PC-9 (cell line): Measurements from ENCODE around the gene BBIP1. TPM values are rescaled to one million over a fixed set of nuclear protein-coding genes. Genes with fewer than 3 reads are reported as not detected.
A peak's percentile ranks its signal among the peaks of the same experiment; 100 is the strongest.

Source experiments
- BruUV-seq: library from RNA; stranded (reverse); fragments of 400-500 nt; replicated peaks from 2 replicates; lab custom pipeline; 2021; lab: Mats Ljungman, UMichigan
- CTCF ChIA-PET: fragments of 300-600 bp; sonication (Branson Sonifier 250); formaldehyde crosslinking; loops from one replicate; lab custom pipeline; 2022; ENCODE audit warnings: antibody characterized with exemption; lab: Charles Lee
- POLR2A ChIA-PET: fragments of 300-600 bp; sonication (Branson Sonifier 250); formaldehyde crosslinking; loops from one replicate; lab custom pipeline; 2022; ENCODE audit warnings: antibody characterized with exemption; ENCODE audit not compliant: unreplicated experiment; lab: Charles Lee
- DNase-seq, 2 experiments: peaks; one replicate each; pipeline versions ENCODE4 v3.0.0 to v3.0.0-alpha.2; 2015 to 2022; ENCODE audit warnings: mixed read lengths in 1 of 2
- H2AFZ ChIP-seq: fragments of 200-600 bp; sonication (generic); 2 replicates; pipeline ENCODE4 v1.8.1; 2017; ENCODE audit warnings: antibody characterized with exemption
- H3F3A ChIP-seq: fragments of 200-600 bp; sonication (generic); 2 replicates; pipeline ENCODE4 v1.8.1; 2017; ENCODE audit warnings: antibody characterized with exemption, mild to moderate bottlenecking, low read depth; ENCODE audit not compliant: insufficient read depth
- H3K27ac ChIP-seq: fragments of 200-600 bp; sonication (generic); 2 replicates; pipeline ENCODE4 v1.6.1; 2016; ENCODE audit warnings: mixed run types
- H3K27me3 ChIP-seq: fragments of 200-600 bp; sonication (generic); 2 replicates; pipeline ENCODE4 v1.6.1; 2016; ENCODE audit warnings: low read depth, mixed run types; ENCODE audit not compliant: insufficient read depth
- H3K36me3 ChIP-seq: fragments of 200-600 bp; sonication (generic); 2 replicates; pipeline ENCODE4 v1.6.1; 2016; ENCODE audit warnings: low read depth, mixed run types
- H3K4me1 ChIP-seq: fragments of 200-600 bp; sonication (generic); replicated peaks from 2 replicates; pipeline ENCODE4 v1.6.1; 2016; ENCODE audit warnings: mixed run types; ENCODE audit not compliant: insufficient read depth
- H3K4me2 ChIP-seq: fragments of 200-600 bp; sonication (generic); 2 replicates; pipeline ENCODE4 v1.6.1; 2017; ENCODE audit warnings: mixed run types
- H3K4me3 ChIP-seq: fragments of 200-600 bp; sonication (generic); 2 replicates; pipeline ENCODE4 v1.6.1; 2016; ENCODE audit warnings: mixed run types
- H3K79me2 ChIP-seq: fragments of 200-600 bp; sonication (generic); 2 replicates; pipeline ENCODE4 v1.6.1; 2017; ENCODE audit warnings: low read depth, mixed run types
- H3K9me2 ChIP-seq: fragments of 200-600 bp; sonication (generic); 2 replicates; pipeline ENCODE4 v1.8.1; 2017; ENCODE audit warnings: mild to moderate bottlenecking; ENCODE audit not compliant: insufficient read depth
- H3K9me3 ChIP-seq: fragments of 200-600 bp; sonication (generic); 2 replicates; pipeline ENCODE4 v1.8.1; 2016; ENCODE audit warnings: low read depth; ENCODE audit not compliant: insufficient read depth
- H4K20me1 ChIP-seq: fragments of 200-600 bp; sonication (generic); 2 replicates; pipeline ENCODE4 v1.8.1; 2017; ENCODE audit not compliant: insufficient read depth
- EZH2 ChIP-seq: fragments of 200-600 bp; sonication (generic); IDR thresholded peaks from 2 replicates; pipeline ENCODE4 v1.8.0; 2017; ENCODE audit warnings: antibody characterized with exemption, low read depth
- intact Hi-C: fragments of 100-400 bp; cut with micrococcal nuclease; formaldehyde crosslinking; loops from one replicate; pipeline ENCODE4 v1.10.0; 2022; ENCODE audit not compliant: unreplicated experiment
- total RNA-seq: library from RNA; stranded (reverse); gene quantifications from 2 replicates; pipeline ENCODE4 v1.2.3, GENCODE V29; 2021
- TF ChIP-seq, protein P1 (sequence below): fragments of 200-600 bp; sonication (generic); conservative IDR thresholded peaks from 2 replicates; pipeline ENCODE4 v1.6.1; 2017; ENCODE audit warnings: mixed run types, antibody characterized with exemption, mild to moderate bottlenecking, moderate library complexity

The BBIP1 gene
- total RNA-seq, 1 experiment from 2014 or later, result 14.9 TPM

DNA sequence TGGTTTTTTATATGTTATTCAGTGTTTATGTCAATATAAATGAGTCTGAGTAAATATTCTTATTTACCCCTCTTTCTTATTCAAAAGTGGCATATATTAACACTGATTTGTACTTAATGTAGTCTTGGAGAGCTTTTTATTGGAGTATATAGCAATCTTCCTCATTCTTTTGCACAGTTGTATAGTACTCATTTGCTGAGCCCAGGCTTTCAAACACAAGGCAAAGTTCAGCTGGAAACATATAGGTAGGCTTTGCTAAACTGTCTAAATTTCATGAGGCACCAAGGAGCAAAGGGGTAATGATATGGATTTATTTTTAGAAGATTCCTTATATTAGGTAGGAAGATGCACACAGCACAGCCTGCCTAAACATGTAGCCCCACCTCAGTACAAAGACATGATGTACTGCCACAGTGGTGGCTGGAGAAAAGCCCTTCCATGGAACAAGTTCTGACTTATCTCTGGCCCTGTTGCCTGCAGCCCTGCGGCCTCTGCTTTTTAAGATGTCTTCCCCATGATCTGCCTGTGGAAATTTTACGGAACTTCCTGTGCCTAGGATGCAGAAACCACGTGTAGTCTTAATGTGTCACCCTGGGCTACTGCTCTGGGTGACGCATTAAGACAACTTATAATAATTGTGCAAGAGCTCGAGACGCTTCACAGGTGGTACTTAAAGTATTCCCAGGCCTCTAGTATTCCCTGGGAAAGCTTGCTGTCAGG is 56.9 kb downstream of the BBIP1 start:
- DNase-seq, result peak in 1 of 2 experiments; percentile 37
- no peaks in the 10 kb centered on the region for H3K36me3 ChIP-seq
- H3K4me1 ChIP-seq, result peaks cover 21% of the 10 kb centered on the region
- BruUV-seq, result no TSS peak
- ChIA-PET POLR2A (no interaction called here), CTCF (no interaction called here)
- TF ChIP-seq, protein P1, sequence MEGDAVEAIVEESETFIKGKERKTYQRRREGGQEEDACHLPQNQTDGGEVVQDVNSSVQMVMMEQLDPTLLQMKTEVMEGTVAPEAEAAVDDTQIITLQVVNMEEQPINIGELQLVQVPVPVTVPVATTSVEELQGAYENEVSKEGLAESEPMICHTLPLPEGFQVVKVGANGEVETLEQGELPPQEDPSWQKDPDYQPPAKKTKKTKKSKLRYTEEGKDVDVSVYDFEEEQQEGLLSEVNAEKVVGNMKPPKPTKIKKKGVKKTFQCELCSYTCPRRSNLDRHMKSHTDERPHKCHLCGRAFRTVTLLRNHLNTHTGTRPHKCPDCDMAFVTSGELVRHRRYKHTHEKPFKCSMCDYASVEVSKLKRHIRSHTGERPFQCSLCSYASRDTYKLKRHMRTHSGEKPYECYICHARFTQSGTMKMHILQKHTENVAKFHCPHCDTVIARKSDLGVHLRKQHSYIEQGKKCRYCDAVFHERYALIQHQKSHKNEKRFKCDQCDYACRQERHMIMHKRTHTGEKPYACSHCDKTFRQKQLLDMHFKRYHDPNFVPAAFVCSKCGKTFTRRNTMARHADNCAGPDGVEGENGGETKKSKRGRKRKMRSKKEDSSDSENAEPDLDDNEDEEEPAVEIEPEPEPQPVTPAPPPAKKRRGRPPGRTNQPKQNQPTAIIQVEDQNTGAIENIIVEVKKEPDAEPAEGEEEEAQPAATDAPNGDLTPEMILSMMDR, result no peak
- no peak for TF ChIP-seq EZH2
- peaks cover 11% of the 10 kb centered on the region; the same call in 1 of the 2 replicates for H3F3A ChIP-seq
- no peak overlapping the region for H3K4me2 ChIP-seq
- intact Hi-C loops, result no loop called here
- no peaks in the 10 kb centered on the region for H4K20me1 ChIP-seq
- H3K27ac ChIP-seq, result no peak overlapping the region
- no peak overlapping the region for H2AFZ ChIP-seq
- H3K9me2 ChIP-seq, result no peaks in the 10 kb centered on the region
- no peaks in the 10 kb centered on the region for H3K9me3 ChIP-seq
- no peak overlapping the region for H3K4me3 ChIP-seq
- no peaks in the 10 kb centered on the region for H3K79me2 ChIP-seq
- H3K27me3 ChIP-seq, result no peaks in the 10 kb centered on the region

DNA sequence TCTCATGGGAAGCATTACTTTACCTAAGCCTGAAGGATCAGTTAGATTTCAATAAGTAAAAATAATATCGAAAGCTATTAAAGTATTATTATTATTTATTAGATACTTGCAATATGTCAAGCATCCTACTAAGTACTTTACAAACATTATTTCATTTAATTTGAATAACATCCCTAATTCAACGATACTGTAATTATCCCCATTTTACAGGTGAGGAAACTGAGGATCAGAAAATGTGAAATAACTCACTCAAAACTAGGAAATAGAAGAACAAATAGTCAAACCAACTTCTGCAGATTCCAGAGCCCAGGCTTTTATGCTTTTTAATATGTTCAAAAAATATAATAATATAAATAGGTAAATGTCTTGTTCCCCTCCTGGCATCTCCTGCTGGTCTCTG is 57.5 kb downstream of the BBIP1 start:
- POLR2A ChIA-PET, result no interaction called here
- intact Hi-C loops, result no loop called here
- TF ChIP-seq EZH2, result no peak
- TF ChIP-seq, protein P1, result no peak

DNA sequence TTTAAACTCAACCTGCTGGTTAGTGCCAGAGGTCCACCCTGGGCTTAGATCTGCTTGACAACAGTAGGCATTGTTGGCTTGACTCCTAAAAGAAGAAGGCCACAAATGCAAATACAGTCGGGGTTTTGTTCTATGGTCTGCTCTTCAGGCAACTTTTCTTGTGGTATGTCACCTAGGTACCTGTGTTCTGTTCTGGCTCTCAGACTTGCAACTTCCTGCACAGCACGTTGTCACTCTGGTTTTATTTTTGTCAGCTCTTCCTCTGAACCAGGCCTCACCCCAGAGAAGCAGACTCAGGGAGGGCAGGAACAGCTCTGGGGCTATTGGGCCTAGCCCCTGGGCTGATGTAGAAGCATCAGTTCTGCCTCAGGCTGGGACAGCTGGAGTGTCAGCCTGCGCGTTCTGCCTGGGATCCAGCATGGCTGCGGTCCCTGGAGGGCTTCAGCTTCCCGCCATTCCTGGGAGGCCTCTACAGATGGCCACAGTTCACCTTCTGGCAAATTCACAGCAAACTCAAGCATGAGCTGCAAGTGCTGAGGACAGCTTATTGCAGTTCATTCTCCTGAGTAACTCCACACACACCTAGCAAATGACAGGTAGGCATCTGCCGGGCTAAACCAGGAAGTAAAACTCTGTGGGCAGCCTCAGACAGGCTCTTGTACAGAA is 58.3 kb downstream of the BBIP1 start:
- Histone ChIP-seq H3K27me3 (no peaks in the 10 kb centered on the region), H3K27ac (no peak overlapping the region), H3K36me3 (no peaks in the 10 kb centered on the region), H2AFZ (no peak overlapping the region), H3F3A (peaks cover 7% of the 10 kb centered on the region; the same call in 1 of the 2 replicates), H3K9me2 (no peaks in the 10 kb centered on the region), H3K9me3 (no peaks in the 10 kb centered on the region), H4K20me1 (no peaks in the 10 kb centered on the region), H3K4me3 (no peak overlapping the region), H3K4me1 (peaks cover 15% of the 10 kb centered on the region), H3K4me2 (no peak overlapping the region), H3K79me2 (no peaks in the 10 kb centered on the region)
- POLR2A ChIA-PET, result no interaction called here
- intact Hi-C loops, result no loop called here
- no peak for DNase-seq
- CTCF ChIA-PET, result no interaction called here
- TF ChIP-seq, protein P1, result no peak
- no TSS peak for BruUV-seq

More for the DNA sequence above, 57.5 kb downstream of the BBIP1 start:
- Histone ChIP-seq H3K4me2 (no peak overlapping the region), H3F3A (peaks cover 11% of the 10 kb centered on the region; the same call in 1 of the 2 replicates), H4K20me1 (no peaks in the 10 kb centered on the region), H3K27me3 (no peaks in the 10 kb centered on the region), H3K79me2 (no peaks in the 10 kb centered on the region), H2AFZ (no peak overlapping the region), H3K9me2 (no peaks in the 10 kb centered on the region), H3K4me3 (no peak overlapping the region), H3K36me3 (no peaks in the 10 kb centered on the region), H3K27ac (no peak overlapping the region), H3K9me3 (no peaks in the 10 kb centered on the region), H3K4me1 (peaks cover 21% of the 10 kb centered on the region)
- DNase-seq, result no peak
- BruUV-seq, result no TSS peak
- CTCF ChIA-PET, result no interaction called here
